Endothelial cell of umbilical vein (primary cell): ENCODE measurements around the gene GAS7. TPM values are rescaled to one million over a fixed set of nuclear protein-coding genes. Genes with fewer than 3 reads are reported as not detected.

Experiments used
- BruUV-seq: library from RNA; stranded (reverse); fragments of 400-500 nt; replicated peaks from 2 replicates; lab custom pipeline; 2021; lab: Mats Ljungman, UMichigan
- CTCF ChIA-PET: fragments of 300-600, 350-600 bp; sonication (Branson Sonifier 250); formaldehyde crosslinking; loops from one replicate; lab custom pipeline; 2021; ENCODE audit warnings: antibody characterized with exemption, inconsistent platforms; lab: Charles Lee
- POLR2A ChIA-PET: fragments of 300-600, 350-600 bp; sonication (Branson Sonifier 250); formaldehyde crosslinking; loops from one replicate; lab custom pipeline; 2021; ENCODE audit warnings: antibody characterized with exemption, inconsistent platforms; lab: Charles Lee
- DNase-seq: peaks from one replicate; pipeline ENCODE4 v3.0.0-alpha.2; 2011; ENCODE audit warnings: low read depth, low spot score
- FAIRE-seq: peaks from 2 replicates; lab custom pipeline; 2011; peaks lifted over from hg19 to GRCh38; lab: Jason Lieb, UNC
- H2AFZ ChIP-seq: 2 replicates; pipeline ENCODE4 v1.6.0; 2012; ENCODE audit warnings: low read depth, low read length, control low read depth, inconsistent platforms
- H3K27ac ChIP-seq: 2 replicates; pipeline ENCODE4 v1.5.1; 2011; ENCODE audit warnings: low read depth, mild to moderate bottlenecking, control low read depth, low read length, moderate library complexity; ENCODE audit not compliant: insufficient read depth
- H3K27me3 ChIP-seq, 2 experiments: 2 replicates each; pipeline versions ENCODE4 v1.6.0 to v1.6.1; 2011; ENCODE audit warnings: low read length in 2 of 2, mixed read lengths in 1 of 2; ENCODE audit not compliant: control insufficient read depth in 2 of 2, insufficient read depth in 2 of 2
- H3K36me3 ChIP-seq, 2 experiments: 2 replicates in 1 of 2; 3 replicates in 1 of 2; pipeline ENCODE4 v1.5.1; 2011; ENCODE audit warnings: low read length in 2 of 2, mild to moderate bottlenecking in 1 of 2, moderate library complexity in 1 of 2; ENCODE audit not compliant: control insufficient read depth in 2 of 2, insufficient read depth in 2 of 2; ENCODE audit errors: extremely low read depth in 1 of 2
- H3K4me1 ChIP-seq: 3 replicates; pipeline ENCODE4 v1.5.1; 2011; ENCODE audit warnings: mild to moderate bottlenecking, low read length; ENCODE audit not compliant: control insufficient read depth, insufficient read depth; ENCODE audit errors: extremely low read depth
- H3K4me2 ChIP-seq: 2 replicates; pipeline ENCODE4 v1.6.1; 2011; ENCODE audit warnings: low read length, control low read depth, mixed read lengths; ENCODE audit not compliant: insufficient read depth
- H3K4me3 ChIP-seq, 3 experiments: fragments of 200-600 bp in 1 of 3; sonication (generic), shearing (Covaris generic) in 1 of 3; replicated peaks in 1 of 3; 2 replicates each; pipeline ENCODE4 v1.5.1; 2011 to 2016; ENCODE audit warnings: control low read depth in 3 of 3, low read length in 3 of 3, mild to moderate bottlenecking in 2 of 3, inconsistent platforms in 1 of 3, low read depth in 1 of 3, moderate library complexity in 1 of 3; ENCODE audit not compliant: insufficient read depth in 1 of 3
- H3K79me2 ChIP-seq: 2 replicates; pipeline ENCODE4 v1.6.0; 2012; ENCODE audit warnings: low read length, inconsistent platforms; ENCODE audit not compliant: control insufficient read depth, insufficient read depth
- H3K9ac ChIP-seq: replicated peaks from 2 replicates; pipeline ENCODE3; 2011; ENCODE audit warnings: low read length, control low read depth; ENCODE audit not compliant: insufficient read depth; ENCODE audit errors: extremely low read depth
- H3K9me1 ChIP-seq: replicated peaks from 3 replicates; pipeline ENCODE4 v1.6.0; 2011; ENCODE audit warnings: mild to moderate bottlenecking, low read length; ENCODE audit not compliant: control insufficient read depth, insufficient read depth; ENCODE audit errors: extremely low read depth
- H3K9me3 ChIP-seq: replicated peaks from 2 replicates; pipeline ENCODE4 v1.5.1; 2012; ENCODE audit warnings: low read length, inconsistent platforms; ENCODE audit not compliant: control insufficient read depth, insufficient read depth
- H4K20me1 ChIP-seq: replicated peaks from 2 replicates; pipeline ENCODE3; 2011; ENCODE audit warnings: mild to moderate bottlenecking, low read length; ENCODE audit not compliant: control insufficient read depth, insufficient read depth; ENCODE audit errors: extremely low read depth
- EZH2 ChIP-seq: IDR thresholded peaks from 2 replicates; pipeline ENCODE4 v1.6.1; 2012; ENCODE audit warnings: borderline replicate concordance, low read depth, mild to moderate bottlenecking, moderate library complexity, low read length, inconsistent platforms; ENCODE audit not compliant: severe bottlenecking
- FOS ChIP-seq: IDR thresholded peaks from 2 replicates; pipeline ENCODE4 v1.6.1; 2011; ENCODE audit warnings: mild to moderate bottlenecking, low read length, moderate library complexity, borderline replicate concordance; ENCODE audit not compliant: insufficient read depth
- GATA2 ChIP-seq: IDR thresholded peaks from 2 replicates; pipeline ENCODE4 v1.7.0; 2011; ENCODE audit warnings: low read depth, mild to moderate bottlenecking, moderate library complexity, mixed read lengths, low read length; ENCODE audit not compliant: insufficient read length, insufficient read depth
- JUN ChIP-seq: IDR thresholded peaks from 2 replicates; pipeline ENCODE4 v1.6.1; 2011; ENCODE audit warnings: borderline replicate concordance, low read depth; ENCODE audit not compliant: insufficient read length, insufficient read depth
- MYC ChIP-seq: IDR thresholded peaks from one replicate; pipeline ENCODE4 v1.6.1; 2011; ENCODE audit warnings: mild to moderate bottlenecking, low read depth, low read length
- POLR2A ChIP-seq: IDR thresholded peaks from 2 replicates; pipeline ENCODE4 v1.6.1; 2012; ENCODE audit warnings: low read depth, mild to moderate bottlenecking, control low read depth, low read length
- POLR2AphosphoS5 ChIP-seq: IDR thresholded peaks from 2 replicates; pipeline ENCODE4 v1.6.1; 2012; ENCODE audit warnings: low read depth, mild to moderate bottlenecking, control low read depth, low read length, moderate library complexity; ENCODE audit not compliant: insufficient read depth
- dilution Hi-C: fragments of 300-500 bp; cut with MboI; formaldehyde crosslinking; loops from one replicate; pipeline ENCODE4 v1.15.0; 2019; ENCODE audit warnings: low sequenced_read_pairs; ENCODE audit not compliant: extremely low pct_ligation_motif_present
- intact Hi-C: fragments of 100-400 bp; cut with micrococcal nuclease; formaldehyde crosslinking; loops from one replicate; pipeline ENCODE4 v1.10.0; 2022
- polyA plus RNA-seq, 4 experiments: library from polyadenylated mRNA; depleted of rRNA in 3 of 4; stranded (reverse) in 3 of 4; unstranded in 1 of 4; fragments of >200 nt; gene quantifications; 2 replicates each; pipeline versions ENCODE4 v1.2.1 to v1.2.3, GENCODE V29; 2011 to 2012; ENCODE audit warnings: missing spikeins in 1 of 4
- total RNA-seq: library from RNA; stranded (reverse); gene quantifications from 2 replicates; pipeline ENCODE4 v1.2.3, GENCODE V29; 2021
- TF ChIP-seq, protein P1 (sequence below), 2 donors: IDR thresholded peaks; 1 replicate in 1 of 2; 2 replicates in 1 of 2; pipeline ENCODE4 v1.5.1; 2011; ENCODE audit warnings: low read length in 2 of 2, mild to moderate bottlenecking in 2 of 2, moderate library complexity in 2 of 2, control low read depth in 1 of 2, inconsistent platforms in 1 of 2, low read depth in 1 of 2; ENCODE audit not compliant: insufficient read depth in 1 of 2; ENCODE audit errors: extremely low read depth in 1 of 2

GAS7 gene
- total and polyA plus RNA-seq, 2 donors (not counting 3 experiments of a cell fraction or from before 2014, with no cell fraction given): not detected

DNA sequence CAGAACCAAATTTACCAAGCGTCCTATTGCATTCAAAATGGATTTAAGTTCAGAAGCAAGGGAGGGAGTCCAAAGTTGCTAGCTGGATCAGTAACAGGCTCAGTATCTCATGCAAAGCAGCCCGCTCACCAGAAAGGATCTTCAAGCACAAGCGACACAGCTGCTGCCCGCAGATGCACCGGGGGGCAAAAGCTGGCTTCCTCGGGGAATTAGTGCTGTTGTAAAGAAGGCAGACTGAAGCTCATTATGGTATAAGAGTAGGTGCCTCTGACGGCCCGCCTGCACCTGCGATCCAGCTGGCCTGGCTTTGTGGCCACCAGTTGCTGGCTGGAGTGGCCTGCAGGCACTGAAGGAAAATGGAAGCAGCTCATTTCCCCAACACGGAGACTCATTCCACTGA lies 165.0 kb downstream of the GAS7 start:
- Histone ChIP-seq H4K20me1 (no peaks in the 10 kb centered on the region), H3K4me1 (no peaks in the 10 kb centered on the region), H3K4me2 (no peak overlapping the region), H3K79me2 (no peaks in the 10 kb centered on the region), H3K9ac (no peak overlapping the region), H3K36me3 (no peaks in the 10 kb centered on the region), H2AFZ (no peak overlapping the region), H3K9me3 (peaks cover 2% of the 10 kb centered on the region), H3K27ac (no peak overlapping the region), H3K27me3 (no peaks in the 10 kb centered on the region), H3K4me3 (no peak overlapping the region), H3K9me1 (no peaks in the 10 kb centered on the region)
- dilution Hi-C loops: no loop called here
- intact Hi-C loops: no loop called here
- ChIA-PET POLR2A (no interaction called here), CTCF (no interaction called here)
- FAIRE-seq (no peak), DNase-seq (no peak)
- BruUV-seq: no TSS peak
- no peak for TF ChIP-seq FOS
- TF ChIP-seq, protein P1, sequence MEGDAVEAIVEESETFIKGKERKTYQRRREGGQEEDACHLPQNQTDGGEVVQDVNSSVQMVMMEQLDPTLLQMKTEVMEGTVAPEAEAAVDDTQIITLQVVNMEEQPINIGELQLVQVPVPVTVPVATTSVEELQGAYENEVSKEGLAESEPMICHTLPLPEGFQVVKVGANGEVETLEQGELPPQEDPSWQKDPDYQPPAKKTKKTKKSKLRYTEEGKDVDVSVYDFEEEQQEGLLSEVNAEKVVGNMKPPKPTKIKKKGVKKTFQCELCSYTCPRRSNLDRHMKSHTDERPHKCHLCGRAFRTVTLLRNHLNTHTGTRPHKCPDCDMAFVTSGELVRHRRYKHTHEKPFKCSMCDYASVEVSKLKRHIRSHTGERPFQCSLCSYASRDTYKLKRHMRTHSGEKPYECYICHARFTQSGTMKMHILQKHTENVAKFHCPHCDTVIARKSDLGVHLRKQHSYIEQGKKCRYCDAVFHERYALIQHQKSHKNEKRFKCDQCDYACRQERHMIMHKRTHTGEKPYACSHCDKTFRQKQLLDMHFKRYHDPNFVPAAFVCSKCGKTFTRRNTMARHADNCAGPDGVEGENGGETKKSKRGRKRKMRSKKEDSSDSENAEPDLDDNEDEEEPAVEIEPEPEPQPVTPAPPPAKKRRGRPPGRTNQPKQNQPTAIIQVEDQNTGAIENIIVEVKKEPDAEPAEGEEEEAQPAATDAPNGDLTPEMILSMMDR (IDR thresholded peaks at IDR 0.05; ENCODE audit: extremely low read depth in 1 of 2, insufficient read depth in 1 of 2, low read depth in 1 of 2, low read length in 2 of 2): no peak
- TF ChIP-seq GATA2: no peak
- TF ChIP-seq JUN: no peak
- TF ChIP-seq POLR2AphosphoS5: no peak
- no peak for TF ChIP-seq EZH2
- no peak for TF ChIP-seq MYC
- TF ChIP-seq POLR2A: no peak
